Measurements from ENCODE around the gene GJA8. TPM values are rescaled to one million over a fixed set of nuclear protein-coding genes. Genes with fewer than 3 reads are reported as not detected.

The GJA8 gene
- total and polyA plus RNA-seq, 4 donors, result not detected

DNA sequence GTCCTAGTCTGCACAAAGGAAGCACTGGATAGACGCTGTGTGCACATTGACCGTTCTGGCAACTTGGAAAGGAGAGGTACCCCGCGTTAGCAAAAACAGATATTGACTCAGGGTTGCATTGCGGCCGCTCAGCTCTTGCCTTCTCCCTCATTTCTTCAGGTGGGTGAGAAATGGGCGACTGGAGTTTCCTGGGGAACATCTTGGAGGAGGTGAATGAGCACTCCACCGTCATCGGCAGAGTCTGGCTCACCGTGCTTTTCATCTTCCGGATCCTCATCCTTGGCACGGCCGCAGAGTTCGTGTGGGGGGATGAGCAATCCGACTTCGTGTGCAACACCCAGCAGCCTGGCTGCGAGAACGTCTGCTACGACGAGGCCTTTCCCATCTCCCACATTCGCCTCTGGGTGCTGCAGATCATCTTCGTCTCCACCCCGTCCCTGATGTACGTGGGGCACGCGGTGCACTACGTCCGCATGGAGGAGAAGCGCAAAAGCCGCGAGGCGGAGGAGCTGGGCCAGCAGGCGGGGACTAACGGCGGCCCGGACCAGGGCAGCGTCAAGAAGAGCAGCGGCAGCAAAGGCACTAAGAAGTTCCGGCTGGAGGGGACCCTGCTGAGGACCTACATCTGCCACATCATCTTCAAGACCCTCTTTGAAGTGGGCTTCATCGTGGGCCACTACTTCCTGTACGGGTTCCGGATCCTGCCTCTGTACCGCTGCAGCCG, 5.4 kb downstream of the GJA8 start:
- H3K9me3 ChIP-seq (ENCODE audit: control insufficient read depth in 4 of 4, insufficient read depth in 3 of 4, low read length in 3 of 4), result no peaks in the 10 kb centered on the region
- no peak for DNase-seq
- ATAC-seq (ENCODE audit: insufficient read depth, low FRiP score), result no peak
- no peak overlapping the region for H3K27ac ChIP-seq (ENCODE audit: low read depth in 1 of 2, low read length in 1 of 2)
- no peaks in the 10 kb centered on the region for H3K27me3 ChIP-seq (ENCODE audit: control insufficient read depth in 3 of 3, insufficient read depth in 3 of 3, low read length in 2 of 3)
- H3K36me3 ChIP-seq (ENCODE audit: control insufficient read depth in 4 of 4, insufficient read depth in 4 of 4, low read length in 4 of 4), result no peaks in the 10 kb centered on the region
- H3K4me1 ChIP-seq (ENCODE audit: control insufficient read depth in 5 of 5, insufficient read depth in 5 of 5, low read length in 5 of 5), result no peaks in the 10 kb centered on the region
- H3K4me3 ChIP-seq, result no peak overlapping the region
- TF ChIP-seq CTCF (IDR thresholded peaks at IDR 0.05; ENCODE audit: control extremely low read depth, extremely low read depth), result no peak
- no peak overlapping the region for H3K9ac ChIP-seq (ENCODE audit: insufficient read depth in 1 of 2, low read length in 2 of 2)
- WGBS, 2 donors, result 96 to 97% methylated on average over 44 of the region's 44 CpGs

DNA sequence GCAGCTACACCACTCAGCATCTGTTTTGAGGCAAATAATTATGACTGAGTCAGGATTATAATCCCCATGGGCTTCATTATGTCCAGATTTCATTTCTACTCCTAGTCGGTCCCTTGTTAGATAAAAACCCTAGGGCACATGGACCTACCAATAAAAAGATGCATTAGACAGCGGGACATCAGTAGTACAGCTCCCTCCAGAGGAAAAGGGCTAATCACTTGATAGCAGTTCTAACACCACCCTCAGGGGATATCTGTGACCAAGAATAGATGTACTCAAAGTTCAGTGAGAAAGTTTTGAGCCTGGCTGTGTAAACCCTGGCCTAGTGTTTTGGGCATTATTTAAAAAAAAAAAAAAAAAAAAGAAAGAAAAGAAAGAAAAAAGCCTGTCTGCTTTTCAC, 10.0 kb downstream of the GJA8 start:
- Histone ChIP-seq H3K4me3 (no peak overlapping the region), H3K27me3 (ENCODE audit: control insufficient read depth in 3 of 3, insufficient read depth in 3 of 3, low read length in 2 of 3) (peaks cover 0 to 4% (median 4%) of the 10 kb centered on the region in 3 donors), H3K27ac (ENCODE audit: low read depth in 1 of 2, low read length in 1 of 2) (no peak overlapping the region), H3K4me1 (ENCODE audit: control insufficient read depth in 5 of 5, insufficient read depth in 5 of 5, low read length in 5 of 5) (no peaks in the 10 kb centered on the region), H3K9me3 (ENCODE audit: control insufficient read depth in 4 of 4, insufficient read depth in 3 of 4, low read length in 3 of 4) (no peaks in the 10 kb centered on the region), H3K9ac (ENCODE audit: insufficient read depth in 1 of 2, low read length in 2 of 2) (no peak overlapping the region), H3K36me3 (ENCODE audit: control insufficient read depth in 4 of 4, insufficient read depth in 4 of 4, low read length in 4 of 4) (no peaks in the 10 kb centered on the region)
- 90 to 96% methylated on average over 2 of the region's 2 CpGs for WGBS, 2 donors
- no peak for DNase-seq
- ATAC-seq (ENCODE audit: insufficient read depth, low FRiP score), result no peak
- TF ChIP-seq CTCF (IDR thresholded peaks at IDR 0.05; ENCODE audit: control extremely low read depth, extremely low read depth), result no peak

DNA sequence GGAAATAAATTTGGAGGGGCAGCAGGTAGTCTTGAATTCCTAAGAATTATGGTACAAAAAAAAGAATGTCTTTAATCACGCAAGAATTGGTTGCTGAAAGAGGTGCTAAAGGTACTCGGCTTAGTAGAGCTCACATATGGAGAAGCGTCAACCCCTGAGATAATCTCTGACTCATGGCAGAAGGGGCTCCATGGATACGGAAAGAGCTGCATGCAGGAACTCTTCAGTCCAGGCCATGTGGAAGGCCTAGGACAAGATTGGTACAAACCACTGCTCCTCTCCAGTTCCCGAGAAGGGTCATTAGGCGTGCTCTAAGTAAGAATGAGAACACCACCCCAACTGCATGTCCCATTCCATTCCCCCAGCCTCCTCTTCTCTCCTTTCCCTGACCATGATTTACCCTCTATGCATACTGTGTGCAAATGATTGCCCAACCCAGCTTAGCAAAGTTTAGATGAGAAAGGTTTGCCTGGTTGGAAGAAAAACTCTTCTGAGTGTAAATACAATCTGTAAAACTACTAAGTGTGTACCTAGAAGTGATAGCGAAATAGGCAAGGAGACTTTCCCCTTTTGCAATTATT, 10.9 kb downstream of the GJA8 start:
- WGBS, 2 donors, result 92 to 97% methylated on average over 7 of the region's 7 CpGs
- no peak for TF ChIP-seq CTCF (IDR thresholded peaks at IDR 0.05; ENCODE audit: control extremely low read depth, extremely low read depth)

More for the DNA sequence above, 10.9 kb downstream of the GJA8 start:
- peaks cover 0 to 4% (median 4%) of the 10 kb centered on the region in 3 donors for H3K27me3 ChIP-seq (ENCODE audit: control insufficient read depth in 3 of 3, insufficient read depth in 3 of 3, low read length in 2 of 3)
- DNase-seq, result no peak
- ATAC-seq (ENCODE audit: insufficient read depth, low FRiP score), result no peak
- H3K36me3 ChIP-seq (ENCODE audit: control insufficient read depth in 4 of 4, insufficient read depth in 4 of 4, low read length in 4 of 4), result no peaks in the 10 kb centered on the region
- no peaks in the 10 kb centered on the region for H3K9me3 ChIP-seq (ENCODE audit: control insufficient read depth in 4 of 4, insufficient read depth in 3 of 4, low read length in 3 of 4)
- no peak overlapping the region for H3K9ac ChIP-seq (ENCODE audit: insufficient read depth in 1 of 2, low read length in 2 of 2)
- no peak overlapping the region for H3K4me3 ChIP-seq
- no peak overlapping the region for H3K27ac ChIP-seq (ENCODE audit: low read depth in 1 of 2, low read length in 1 of 2)
- no peaks in the 10 kb centered on the region for H3K4me1 ChIP-seq (ENCODE audit: control insufficient read depth in 5 of 5, insufficient read depth in 5 of 5, low read length in 5 of 5)

All from lung (tissue), 12 donors.